ENCODE results near the gene TMEM135.

The TMEM135 gene

DNA sequence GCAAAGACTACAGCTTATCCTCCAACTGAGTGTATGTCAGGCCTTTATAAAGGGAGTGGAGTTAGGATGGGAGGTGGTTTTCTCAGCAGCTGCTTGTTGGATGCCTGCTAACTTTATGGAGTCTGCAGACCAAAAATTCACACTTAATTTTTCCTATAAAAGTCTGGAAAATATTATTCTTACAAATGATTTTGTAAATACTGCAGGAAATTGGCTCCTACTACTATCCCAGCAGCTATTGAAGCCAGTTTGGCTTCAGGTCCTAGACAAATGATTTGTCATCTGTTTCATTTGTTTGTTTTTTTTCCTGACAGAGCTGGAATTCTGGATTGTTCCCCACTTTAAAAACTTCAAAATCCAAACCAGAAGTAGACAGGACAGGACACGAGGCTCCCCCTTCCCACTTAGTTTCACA, 292.5 kb downstream of the TMEM135 start:
- FAIRE-seq (no peak), DNase-seq (ENCODE audit: insufficient read length, low spot score) (no peak)

DNA sequence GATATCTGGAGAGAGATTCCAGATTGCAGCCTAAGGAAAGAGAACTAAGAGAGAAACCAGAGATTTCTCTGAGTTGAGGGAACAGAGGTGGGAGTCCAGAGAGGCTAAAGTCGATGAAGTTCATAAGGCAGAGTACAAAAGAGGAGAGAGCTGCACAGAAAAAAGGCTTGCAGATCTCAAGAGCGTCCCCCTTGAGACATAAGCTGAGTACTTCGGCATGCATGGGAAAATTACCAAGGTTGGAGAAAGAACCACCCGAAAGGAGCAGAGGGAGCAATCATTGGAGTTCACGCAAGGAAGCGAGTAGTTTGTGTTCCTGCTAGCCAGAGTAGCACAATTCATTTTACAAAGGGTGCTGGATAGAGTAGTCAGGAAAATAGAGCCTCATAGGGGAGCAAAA, 293.5 kb downstream of the TMEM135 start:
- FAIRE-seq (no peak), DNase-seq (ENCODE audit: insufficient read length, low spot score) (no peak)

DNA sequence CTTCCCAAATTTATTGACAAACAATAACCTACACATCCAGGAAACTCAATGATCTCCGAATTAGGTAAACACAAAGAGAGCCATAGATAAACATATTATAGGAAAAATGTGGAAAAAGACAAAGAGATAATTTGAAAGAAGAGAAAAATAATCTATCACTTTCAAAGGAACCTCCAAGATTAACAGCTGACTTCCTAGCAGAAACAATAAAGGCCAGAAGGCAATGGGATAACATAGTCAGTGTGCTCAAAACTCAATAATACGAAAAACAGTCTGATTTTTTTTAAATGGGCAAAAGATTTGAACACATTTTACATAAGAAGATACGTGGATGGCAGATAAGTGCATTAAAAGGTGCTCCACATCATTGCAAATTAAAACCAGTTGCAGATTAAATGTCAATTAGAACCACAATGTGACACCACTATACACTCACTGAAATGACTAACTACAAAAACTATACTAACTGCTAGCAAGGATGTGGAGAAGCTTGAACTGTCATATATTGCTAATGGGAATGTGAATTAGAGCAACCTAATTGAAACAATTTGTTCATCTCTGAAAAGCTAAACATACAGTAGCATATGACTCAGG, 300.4 kb downstream of the TMEM135 start:
- FAIRE-seq (no peak), DNase-seq (ENCODE audit: insufficient read length, low spot score) (no peak)

DNA sequence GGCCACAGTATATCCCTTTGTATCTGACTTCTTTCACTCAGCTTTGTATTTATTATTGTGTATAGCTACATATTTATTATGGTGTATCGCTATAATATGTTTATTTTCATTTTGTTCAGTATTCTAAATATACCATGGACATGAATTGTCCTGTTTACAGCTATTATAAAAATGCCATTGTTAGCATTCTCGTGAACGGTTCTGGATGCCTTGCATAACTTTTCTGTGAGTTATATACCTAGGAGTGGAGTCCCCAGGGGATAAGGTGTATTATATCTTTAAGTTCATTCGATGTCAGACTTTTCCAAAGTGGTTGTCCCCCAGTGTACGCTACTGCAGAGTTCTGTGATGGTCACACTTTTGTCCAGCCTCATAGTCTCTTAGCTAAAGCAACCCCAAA, 301.7 kb downstream of the TMEM135 start:
- no peak for DNase-seq (ENCODE audit: insufficient read length, low spot score)
- no peak for FAIRE-seq

DNA sequence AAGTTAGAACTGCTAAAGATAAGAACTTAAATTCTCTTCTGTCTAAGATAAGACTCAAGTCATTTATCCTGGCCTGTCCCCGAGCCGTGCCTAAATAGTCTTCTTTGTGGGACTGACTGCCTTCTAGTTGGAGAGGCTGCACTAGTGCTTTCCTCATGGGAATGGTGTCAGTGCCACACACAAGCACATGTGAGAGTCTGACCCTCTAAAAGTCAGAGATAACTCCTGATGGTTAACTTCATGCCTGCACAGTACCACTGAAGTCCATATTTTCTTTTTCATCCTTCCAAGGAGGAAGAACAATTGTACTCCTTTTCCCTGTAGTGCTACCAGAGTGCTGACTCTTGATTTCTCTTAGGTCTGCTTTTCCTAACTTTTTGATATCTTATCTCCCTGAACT, 309.7 kb downstream of the TMEM135 start:
- DNase-seq (ENCODE audit: insufficient read length, low spot score) (no peak), FAIRE-seq (no peak)

DNA sequence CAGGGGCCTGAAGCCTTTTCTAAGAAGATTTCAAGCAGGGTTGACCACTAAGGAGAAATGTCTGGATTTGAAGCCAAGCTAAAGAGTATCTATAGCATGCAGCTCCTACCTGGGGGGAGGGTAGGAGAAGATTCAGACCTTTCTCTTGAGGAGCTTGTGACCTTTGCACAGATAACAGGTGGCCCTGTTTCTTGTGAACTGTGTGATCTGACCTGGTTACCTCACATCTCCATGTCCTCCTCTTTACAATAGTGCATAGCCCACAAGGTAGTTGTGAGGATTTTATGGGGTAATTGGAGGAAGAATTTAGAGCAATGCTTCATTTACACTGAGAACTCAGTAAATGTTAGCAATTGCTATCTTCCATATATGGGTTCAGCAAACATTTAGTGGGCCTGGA, 310.1 kb downstream of the TMEM135 start:
- FAIRE-seq (no peak), DNase-seq (ENCODE audit: insufficient read length, low spot score) (no peak)

DNA sequence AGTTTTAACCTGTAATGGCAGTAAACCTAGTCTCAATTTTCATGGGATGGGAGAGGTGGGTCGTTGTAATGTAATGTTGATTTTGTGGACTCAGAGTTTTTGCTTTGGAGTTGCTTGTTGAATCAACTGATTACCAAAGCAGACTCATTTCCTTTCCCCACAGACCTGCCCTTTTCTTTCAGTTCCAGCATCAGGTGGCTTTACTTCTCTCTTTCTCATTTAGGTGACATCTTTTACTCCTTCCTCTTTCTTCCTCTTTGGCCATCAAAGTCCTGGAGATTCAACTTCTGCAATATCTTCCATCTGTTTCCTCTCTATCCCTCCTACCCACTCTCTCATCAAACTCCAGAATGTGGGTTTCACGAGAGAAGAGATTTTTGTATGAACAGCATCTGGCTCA, 313.9 kb downstream of the TMEM135 start:
- DNase-seq (ENCODE audit: insufficient read length, low spot score) (no peak), FAIRE-seq (no peak)

DNA sequence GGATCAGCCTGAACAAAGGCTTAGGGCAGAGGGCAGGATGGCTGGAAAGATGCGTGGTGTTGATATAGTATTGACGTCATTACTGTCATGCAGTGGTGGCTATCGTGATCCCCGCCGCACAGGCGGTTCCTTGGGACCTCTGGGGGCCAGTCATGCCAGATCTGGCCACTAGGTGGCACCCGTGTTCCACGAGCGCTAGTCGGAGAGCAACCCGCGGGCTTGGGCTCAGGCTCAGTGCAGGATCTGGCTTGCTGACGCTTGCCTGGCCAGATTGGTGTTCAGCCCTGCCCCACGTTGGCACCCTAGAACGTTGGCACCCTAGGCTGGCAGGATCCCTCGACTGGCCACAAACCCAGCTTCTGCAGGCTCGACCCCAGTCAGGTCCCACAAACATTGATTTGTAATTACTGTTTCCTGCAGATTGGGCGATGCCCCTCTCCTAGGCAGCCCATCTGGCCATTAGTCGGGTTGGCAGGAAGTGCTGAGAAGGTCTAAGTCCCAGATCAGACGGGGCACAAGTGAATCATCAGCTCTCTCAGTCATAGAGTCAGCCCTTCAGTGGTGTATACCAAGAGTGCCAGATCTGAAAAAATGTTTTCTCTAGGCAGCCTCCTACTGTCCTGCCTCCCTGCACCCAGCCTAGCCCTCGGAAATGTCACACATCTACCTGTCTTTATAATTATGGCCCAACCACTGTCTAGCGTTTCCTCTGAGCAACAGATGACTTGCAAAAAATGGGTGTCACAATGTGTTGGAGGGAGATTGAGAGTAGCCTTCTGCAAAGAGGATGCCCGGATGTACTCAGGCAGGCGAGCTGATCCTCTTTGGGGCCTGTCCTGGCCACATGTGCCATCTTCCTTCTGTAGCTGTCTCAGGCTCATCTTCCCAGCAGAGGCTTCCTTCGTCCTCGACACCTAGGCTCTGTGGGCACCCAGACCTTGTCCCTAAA, 315.3 kb downstream of the TMEM135 start:
- DNase-seq (ENCODE audit: insufficient read length, low spot score) (peak; percentile 86), FAIRE-seq (peak; percentile 91)

DNA sequence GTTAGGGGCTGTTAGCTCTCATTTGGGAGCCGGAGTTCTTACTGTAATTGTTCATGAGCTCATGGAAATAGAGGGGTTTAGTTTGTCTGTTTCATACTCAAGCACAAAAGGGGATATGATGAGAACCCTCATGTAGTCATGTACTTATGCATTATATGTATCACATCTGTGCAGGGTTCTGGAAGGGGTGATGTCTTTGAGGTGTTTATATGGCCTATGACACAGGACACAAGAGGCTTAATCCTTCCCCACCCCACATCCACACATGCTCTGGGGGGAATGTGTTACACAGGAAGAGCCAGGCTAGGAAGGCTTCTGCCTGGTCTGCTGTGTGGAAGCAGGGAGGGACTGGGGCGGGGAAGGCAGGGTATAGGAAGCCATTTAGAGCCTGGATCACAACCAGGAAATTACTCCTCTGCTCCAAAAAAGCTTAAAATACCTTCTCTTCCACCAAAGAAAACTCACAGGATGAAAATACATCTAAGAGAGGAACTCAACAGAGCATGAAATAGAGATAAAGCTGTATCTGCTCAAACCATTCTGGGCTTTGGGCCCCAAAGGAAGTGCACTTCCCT, 316.1 kb downstream of the TMEM135 start:
- FAIRE-seq (no peak), DNase-seq (ENCODE audit: insufficient read length, low spot score) (no peak)

DNA sequence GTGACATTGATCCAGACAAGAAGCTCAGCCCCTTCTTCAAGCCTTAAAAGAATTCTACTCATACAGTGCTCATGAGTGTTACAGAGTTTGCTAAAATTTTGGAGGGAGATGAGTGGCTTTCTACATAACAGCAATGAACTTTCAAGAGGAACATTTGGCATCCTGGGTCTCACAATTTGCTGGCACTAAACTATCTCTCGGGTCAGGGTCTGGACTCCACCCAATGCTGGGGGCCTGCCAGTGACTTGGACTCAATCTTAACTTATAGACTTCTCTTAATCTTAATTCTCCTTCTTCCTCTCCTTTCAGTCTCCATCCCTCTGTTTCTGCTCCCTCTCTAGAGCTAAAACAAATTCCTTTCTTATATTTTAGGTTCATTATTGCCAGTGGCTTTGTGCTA, 317.9 kb downstream of the TMEM135 start:
- FAIRE-seq (no peak), DNase-seq (ENCODE audit: insufficient read length, low spot score) (no peak)

DNA sequence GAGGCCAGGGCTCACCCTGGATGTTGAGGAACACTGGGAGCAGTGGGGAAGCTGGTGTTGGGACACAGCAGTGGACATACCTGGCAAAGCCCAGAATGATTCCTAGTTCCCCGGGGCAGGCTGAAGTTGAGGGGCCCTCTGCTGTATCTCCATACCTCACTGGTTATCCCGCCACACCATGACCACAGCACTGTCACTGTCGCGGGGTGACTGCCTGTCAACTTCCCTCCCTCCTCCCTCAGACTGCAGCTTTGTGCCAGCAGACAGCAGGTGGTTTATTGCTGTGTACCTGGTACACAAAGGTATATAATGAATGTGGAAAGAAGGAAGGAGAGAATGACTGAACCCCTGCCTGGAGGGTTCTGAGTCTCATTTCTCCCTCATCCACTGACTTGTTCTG, 318.7 kb downstream of the TMEM135 start:
- DNase-seq (ENCODE audit: insufficient read length, low spot score) = no peak
- no peak for FAIRE-seq

DNA sequence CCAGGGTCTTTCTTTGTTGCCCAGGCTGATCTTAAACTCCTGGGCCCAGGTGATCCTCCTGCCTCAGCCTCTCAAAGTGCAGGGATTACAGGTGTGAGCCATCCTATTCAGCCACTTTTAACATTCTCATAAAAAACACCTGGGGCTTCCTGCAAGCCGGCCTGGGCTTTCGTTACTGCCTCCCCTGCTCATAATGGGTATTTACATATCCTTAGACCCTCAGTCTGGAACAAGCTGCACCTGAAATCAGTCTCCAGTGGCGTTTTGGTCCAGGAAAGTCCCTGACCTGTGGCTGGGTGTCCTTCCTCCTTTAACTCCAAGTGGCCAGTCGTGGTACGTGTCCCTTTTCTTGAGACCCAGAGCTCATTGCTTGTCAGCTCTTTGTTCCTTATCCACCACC, 320.7 kb downstream of the TMEM135 start:
- FAIRE-seq (no peak), DNase-seq (ENCODE audit: insufficient read length, low spot score) (no peak)

DNA sequence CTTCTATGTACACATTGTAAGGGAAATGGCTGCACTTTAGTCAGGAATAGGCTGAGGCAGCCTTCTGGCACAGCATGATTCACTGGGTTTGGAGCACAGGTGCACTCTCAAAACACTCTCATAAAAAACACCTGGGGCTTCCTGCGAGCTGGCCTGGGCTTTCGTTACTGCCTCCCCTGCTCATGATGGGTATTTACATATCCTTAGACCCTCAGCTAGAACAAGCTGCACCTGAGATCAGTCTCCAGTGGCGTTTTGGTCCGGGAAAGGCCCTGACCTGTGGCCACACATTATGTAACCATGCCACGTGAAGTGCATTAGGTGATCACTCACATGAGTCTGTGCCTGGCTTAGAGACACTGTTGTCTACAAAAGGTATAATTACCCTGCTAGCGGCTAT, 321.7 kb downstream of the TMEM135 start:
- FAIRE-seq (no peak), DNase-seq (ENCODE audit: insufficient read length, low spot score) (no peak)

DNA sequence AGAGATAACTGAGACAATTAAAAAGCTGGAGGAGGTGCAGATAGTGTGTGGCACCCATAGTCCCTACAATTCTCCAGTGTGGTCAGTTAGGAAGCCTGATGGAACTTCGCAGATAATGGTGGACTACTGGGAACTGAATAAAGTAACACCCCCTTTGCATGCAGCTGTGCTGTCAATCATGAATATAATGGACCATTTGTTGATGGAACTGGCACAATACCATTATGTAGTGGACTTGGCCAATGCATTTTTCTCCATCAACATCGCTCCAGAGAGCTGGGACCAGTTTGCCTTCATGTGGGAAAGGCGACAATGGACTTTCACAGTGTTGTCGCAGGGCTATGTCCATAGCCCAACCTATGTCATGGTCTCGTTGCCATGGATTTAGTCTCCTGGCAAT, 324.2 kb downstream of the TMEM135 start:
- DNase-seq (ENCODE audit: insufficient read length, low spot score) (no peak), FAIRE-seq (no peak)

DNA sequence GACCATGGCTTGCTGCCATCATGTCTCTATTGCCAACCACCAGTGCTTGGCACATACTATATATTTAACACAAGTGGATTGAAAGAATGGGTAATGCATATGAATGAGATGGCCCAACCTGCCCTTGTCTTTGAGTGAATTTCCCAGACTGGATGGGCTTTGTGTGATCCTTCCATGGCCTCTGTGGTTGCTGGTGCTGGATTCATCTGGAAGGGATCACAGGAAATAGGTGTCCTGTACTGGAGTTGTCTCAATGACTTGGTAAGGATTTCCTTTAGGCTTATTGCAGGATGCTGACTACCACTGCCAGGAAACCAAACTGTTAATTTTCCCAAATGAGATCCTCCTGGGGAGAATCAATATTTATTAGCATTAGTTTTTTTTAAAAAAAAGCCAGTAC, 328.6 kb downstream of the TMEM135 start:
- FAIRE-seq (no peak), DNase-seq (ENCODE audit: insufficient read length, low spot score) (no peak)

DNA sequence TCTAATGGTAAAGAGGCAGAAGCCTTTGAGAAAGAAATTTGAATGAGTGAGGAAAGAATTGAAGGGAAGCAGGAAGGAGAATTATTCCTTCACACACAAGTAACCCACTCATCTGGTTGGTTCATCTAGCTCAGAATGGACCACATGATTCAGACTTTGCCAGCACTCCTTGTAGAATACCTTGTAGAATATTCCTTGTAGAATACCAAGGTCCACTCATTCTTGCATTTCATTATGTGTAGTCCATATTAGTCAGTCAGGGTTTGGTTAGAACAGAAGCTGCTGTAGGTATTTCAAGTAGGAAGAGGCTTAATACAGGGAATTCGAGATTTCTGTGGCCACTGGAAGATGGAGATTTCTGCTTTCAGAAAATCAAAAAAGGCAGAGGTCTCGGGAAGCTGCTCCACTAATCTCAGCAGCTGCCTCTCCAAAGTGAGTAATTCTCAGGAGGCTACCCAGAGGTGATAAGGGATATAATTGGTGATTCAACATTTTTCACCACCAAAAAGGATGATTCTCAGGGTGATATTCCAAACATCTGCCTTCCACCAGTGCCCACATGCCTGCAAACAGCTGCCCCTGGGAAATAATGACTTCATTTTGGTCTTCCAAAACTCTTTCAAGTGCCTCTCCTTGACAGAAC, 329.1 kb downstream of the TMEM135 start:
- FAIRE-seq (no peak), DNase-seq (ENCODE audit: insufficient read length, low spot score) (no peak)

DNA sequence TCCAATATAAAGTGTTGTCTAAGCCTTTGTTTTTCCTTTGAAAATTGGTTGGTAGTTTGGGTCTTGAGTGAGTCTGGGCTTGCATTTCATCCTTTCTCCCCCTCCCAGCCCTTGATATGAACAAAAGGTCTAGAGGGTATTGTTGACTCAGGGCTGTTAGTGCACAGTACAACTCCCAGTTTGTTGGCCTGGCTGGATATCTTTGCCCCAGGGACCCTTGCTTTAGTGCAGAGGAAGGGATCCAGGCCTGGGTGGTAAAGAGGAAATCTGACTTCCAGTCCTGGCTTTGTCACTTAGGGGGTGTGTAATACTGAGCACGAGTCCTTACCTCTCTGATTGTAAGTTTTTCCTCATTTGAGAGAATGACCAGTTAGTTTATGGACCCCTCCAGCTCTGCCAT, 330.4 kb downstream of the TMEM135 start:
- DNase-seq (ENCODE audit: insufficient read length, low spot score) (no peak), FAIRE-seq (no peak)

DNA sequence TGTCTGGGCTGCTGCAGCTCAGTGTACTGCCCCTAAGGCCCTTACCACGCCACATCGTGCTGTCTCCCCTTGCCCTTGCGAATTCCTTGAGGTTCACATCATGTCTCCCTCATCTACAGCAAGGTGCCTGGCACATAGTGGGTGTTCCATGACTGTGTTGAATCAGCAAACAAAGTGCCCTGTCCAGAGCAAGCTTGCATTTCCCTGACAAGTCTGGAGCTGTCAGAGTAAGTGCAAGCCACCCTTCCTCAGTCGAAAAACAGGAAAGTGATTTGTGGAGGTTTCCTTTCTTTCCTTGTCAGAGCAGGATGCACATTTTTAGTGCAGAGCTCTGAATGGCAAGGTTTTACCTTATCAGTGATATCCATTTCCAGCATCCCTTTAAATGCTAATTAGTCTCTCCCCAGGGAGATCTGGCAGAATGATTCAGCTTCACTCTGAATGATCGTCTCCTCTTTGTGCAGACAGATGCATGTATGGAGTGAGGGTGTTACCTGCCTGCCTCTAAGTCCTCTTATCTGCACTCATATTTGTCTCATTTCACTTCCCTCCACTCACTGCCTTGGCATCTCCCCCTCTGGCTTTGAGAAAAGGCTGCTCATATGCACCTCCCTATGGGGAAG, 331.2 kb downstream of the TMEM135 start:
- no peak for DNase-seq (ENCODE audit: insufficient read length, low spot score)
- no peak for FAIRE-seq

DNA sequence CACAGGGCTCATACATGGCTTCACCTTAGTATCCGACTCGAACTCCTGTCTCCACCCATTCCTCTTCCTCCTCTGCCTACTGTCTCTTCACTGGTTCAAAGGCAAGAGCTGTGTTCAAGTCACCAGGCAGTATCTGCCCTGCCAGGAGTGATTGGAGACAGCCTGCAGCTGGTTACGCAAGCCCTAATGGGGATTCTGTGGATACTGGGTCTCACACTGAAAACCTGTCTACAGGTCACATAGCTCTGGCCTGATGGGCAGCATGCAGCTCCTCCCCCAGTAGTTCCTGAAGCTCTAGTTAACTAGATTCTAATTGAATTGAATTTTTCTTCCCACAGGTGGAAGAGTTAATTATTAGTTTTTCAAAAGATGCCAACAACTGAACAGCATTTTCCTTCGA, 332.2 kb downstream of the TMEM135 start:
- FAIRE-seq = no peak
- no peak for DNase-seq (ENCODE audit: insufficient read length, low spot score)

DNA sequence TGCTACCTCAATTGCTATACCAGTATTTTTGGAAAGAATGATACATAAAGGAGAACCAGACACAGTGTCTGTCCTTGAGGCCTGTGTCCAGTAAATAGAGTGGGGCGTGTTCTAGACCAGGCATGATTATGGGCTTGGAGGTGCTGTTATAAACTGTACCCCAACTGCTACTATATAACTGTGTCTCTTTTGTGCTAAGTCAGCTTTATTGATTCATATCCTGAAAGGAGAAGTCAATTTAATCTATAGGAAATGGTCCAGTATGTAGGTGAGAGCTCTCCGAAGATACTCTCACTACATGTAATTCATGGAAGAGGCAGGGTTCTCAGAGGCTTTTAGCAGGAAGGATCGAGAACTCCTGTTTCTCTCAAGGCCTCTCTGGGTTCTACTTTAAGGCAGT, 334.3 kb downstream of the TMEM135 start:
- FAIRE-seq (no peak), DNase-seq (ENCODE audit: insufficient read length, low spot score) (no peak)

Measured in HTR-8/SVneo (cell line).